ENCODE results near the gene ZC3H4.

The ZC3H4 gene

GRCh38 chr19:47019431-47020041, 94.0 kb downstream of the ZC3H4 start, which contains the start of gene NPAS1:
Gene NPAS1 (plus strand): TSS chr19:47019837. CDS start chr19:47021048, 1,211 bp downstream.
- DNase-seq: peak; percentile 46

GRCh38 chr19:47018923-47019322, 94.7 kb downstream of the ZC3H4 start:
- peak; percentile 46 for DNase-seq

Data from NCI-H69 (cell line).